ENCODE measurements around the gene PCSK4.

Gene PCSK4

GRCh38 chr19:1435378-1435989 is 54.7 kb downstream of the PCSK4 start:
- no peak for DNase-seq

- no peak for DNase-seq
Observed at GRCh38 chr19:1434577-1435060, 55.5 kb downstream of the PCSK4 start.

GRCh38 chr19:1434040-1434366 is 56.1 kb downstream of the PCSK4 start:
- DNase-seq: no peak

- DNase-seq: no peak
Observed at GRCh38 chr19:1433119-1434039, 56.8 kb downstream of the PCSK4 start.

GRCh38 chr19:1432507-1432887 is 57.7 kb downstream of the PCSK4 start:
- DNase-seq: no peak

DNA sequence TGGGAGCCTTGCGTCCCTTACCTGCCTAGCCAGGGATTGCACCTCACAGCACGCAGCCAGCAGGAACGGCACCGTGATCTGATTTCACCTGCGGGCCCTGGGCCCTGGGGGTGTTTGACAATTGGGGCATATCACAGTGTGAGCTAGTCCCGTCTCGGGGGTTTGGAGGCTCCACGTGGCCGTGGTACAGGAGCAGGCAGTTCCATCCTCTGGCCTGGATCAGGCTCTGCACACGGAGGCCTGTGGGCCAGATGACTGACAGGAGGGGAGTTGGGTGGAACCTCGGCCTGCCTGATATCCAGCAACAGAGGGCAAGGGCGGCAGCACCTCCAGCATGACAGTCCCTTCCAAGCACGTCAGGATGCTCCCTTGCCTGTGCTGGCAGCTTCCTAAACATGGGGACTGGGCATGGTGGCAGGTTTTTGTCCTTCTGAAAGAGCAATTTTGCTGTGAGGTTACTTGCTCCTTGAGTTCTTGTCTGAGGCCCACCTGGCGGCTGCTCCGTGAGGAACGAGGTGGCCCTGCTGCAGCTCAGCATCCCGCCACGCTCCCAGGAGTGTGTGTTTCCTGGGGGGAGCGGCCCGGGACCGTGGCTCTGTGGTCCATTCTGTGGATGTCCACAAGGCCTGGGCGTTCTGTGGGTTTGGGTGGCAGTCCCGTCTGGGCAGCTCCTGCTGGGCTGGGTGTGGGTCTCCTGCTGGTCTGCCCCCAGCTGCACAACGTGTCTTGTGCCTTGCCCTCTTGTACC is 58.2 kb downstream of the PCSK4 start:
- DNase-seq: no peak

Data from suppressor macrophage treated with lipopolysaccharide for 1 hour (primary cell).